HL-60 (cell line): ENCODE measurements around the gene OGFOD3.

ENCODE experiments used
- POLR2AphosphoS5 ChIP-seq: IDR thresholded peaks from 2 replicates; pipeline ENCODE4 v1.6.1; 2012; ENCODE audit warnings: low read depth
- SPI1 ChIP-seq: IDR thresholded peaks from 2 replicates; pipeline ENCODE4 v1.6.1; 2012; ENCODE audit warnings: low read depth, mild to moderate bottlenecking, borderline replicate concordance
- TF ChIP-seq, protein P1 (sequence below): IDR thresholded peaks from one replicate; pipeline ENCODE4 v1.5.1; 2011; ENCODE audit warnings: low read length, control low read depth, inconsistent platforms; ENCODE audit not compliant: insufficient read depth
- TF ChIP-seq, protein P2 (sequence below): IDR thresholded peaks from 2 replicates; pipeline ENCODE4 v1.6.1; 2012; ENCODE audit warnings: low read depth; ENCODE audit not compliant: insufficient replicate concordance

- TF ChIP-seq, protein P1, sequence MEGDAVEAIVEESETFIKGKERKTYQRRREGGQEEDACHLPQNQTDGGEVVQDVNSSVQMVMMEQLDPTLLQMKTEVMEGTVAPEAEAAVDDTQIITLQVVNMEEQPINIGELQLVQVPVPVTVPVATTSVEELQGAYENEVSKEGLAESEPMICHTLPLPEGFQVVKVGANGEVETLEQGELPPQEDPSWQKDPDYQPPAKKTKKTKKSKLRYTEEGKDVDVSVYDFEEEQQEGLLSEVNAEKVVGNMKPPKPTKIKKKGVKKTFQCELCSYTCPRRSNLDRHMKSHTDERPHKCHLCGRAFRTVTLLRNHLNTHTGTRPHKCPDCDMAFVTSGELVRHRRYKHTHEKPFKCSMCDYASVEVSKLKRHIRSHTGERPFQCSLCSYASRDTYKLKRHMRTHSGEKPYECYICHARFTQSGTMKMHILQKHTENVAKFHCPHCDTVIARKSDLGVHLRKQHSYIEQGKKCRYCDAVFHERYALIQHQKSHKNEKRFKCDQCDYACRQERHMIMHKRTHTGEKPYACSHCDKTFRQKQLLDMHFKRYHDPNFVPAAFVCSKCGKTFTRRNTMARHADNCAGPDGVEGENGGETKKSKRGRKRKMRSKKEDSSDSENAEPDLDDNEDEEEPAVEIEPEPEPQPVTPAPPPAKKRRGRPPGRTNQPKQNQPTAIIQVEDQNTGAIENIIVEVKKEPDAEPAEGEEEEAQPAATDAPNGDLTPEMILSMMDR, result no peak
- TF ChIP-seq, protein P2, sequence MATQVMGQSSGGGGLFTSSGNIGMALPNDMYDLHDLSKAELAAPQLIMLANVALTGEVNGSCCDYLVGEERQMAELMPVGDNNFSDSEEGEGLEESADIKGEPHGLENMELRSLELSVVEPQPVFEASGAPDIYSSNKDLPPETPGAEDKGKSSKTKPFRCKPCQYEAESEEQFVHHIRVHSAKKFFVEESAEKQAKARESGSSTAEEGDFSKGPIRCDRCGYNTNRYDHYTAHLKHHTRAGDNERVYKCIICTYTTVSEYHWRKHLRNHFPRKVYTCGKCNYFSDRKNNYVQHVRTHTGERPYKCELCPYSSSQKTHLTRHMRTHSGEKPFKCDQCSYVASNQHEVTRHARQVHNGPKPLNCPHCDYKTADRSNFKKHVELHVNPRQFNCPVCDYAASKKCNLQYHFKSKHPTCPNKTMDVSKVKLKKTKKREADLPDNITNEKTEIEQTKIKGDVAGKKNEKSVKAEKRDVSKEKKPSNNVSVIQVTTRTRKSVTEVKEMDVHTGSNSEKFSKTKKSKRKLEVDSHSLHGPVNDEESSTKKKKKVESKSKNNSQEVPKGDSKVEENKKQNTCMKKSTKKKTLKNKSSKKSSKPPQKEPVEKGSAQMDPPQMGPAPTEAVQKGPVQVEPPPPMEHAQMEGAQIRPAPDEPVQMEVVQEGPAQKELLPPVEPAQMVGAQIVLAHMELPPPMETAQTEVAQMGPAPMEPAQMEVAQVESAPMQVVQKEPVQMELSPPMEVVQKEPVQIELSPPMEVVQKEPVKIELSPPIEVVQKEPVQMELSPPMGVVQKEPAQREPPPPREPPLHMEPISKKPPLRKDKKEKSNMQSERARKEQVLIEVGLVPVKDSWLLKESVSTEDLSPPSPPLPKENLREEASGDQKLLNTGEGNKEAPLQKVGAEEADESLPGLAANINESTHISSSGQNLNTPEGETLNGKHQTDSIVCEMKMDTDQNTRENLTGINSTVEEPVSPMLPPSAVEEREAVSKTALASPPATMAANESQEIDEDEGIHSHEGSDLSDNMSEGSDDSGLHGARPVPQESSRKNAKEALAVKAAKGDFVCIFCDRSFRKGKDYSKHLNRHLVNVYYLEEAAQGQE, result no peak
- TF ChIP-seq POLR2AphosphoS5 (no peak), SPI1 (no peak)
Observed at GRCh38 chr17:82386255-82386831, 32.0 kb downstream of the OGFOD3 start.
